HepG2 (cell line): ENCODE measurements around the gene ZIK1. TPM values are rescaled to one million over a fixed set of nuclear protein-coding genes. Genes with fewer than 3 reads are reported as not detected.

Experiments used
- ATF7-NPFF ChIP-seq: sonication (generic); formaldehyde crosslinking; IDR thresholded peaks from 2 replicates; pipeline ENCODE4 v1.8.1; 2023; ENCODE audit warnings: mild to moderate bottlenecking, low read depth, missing genetic modification reagents, moderate library complexity
- CBX1 ChIP-seq: IDR thresholded peaks from one replicate; pipeline ENCODE4 v1.6.1; 2016; ENCODE audit warnings: antibody characterized with exemption, low read depth
- CBX2 ChIP-seq, 2 experiments: fragments of 200-600 bp in 1 of 2; sonication (generic); formaldehyde crosslinking in 1 of 2; IDR thresholded peaks; 2 replicates each; pipeline versions ENCODE4 v1.7.0 to v1.8.1; 2018 to 2022; ENCODE audit warnings: low read depth in 2 of 2, low read length in 1 of 2, mild to moderate bottlenecking in 1 of 2, missing genetic modification reagents in 1 of 2
- MEIS1 ChIP-seq: sonication (generic); formaldehyde crosslinking; IDR thresholded peaks from 2 replicates; pipeline ENCODE4 v1.9.0; 2021; ENCODE audit warnings: mild to moderate bottlenecking, missing genetic modification reagents, moderate library complexity, borderline replicate concordance
- MTA1 ChIP-seq: sonication (generic); formaldehyde crosslinking; IDR thresholded peaks from 2 replicates; pipeline ENCODE4 v1.4.0; 2020; ENCODE audit warnings: missing genetic modification reagents, mild to moderate bottlenecking, borderline replicate concordance
- MXI1 ChIP-seq: IDR thresholded peaks from 3 replicates; pipeline ENCODE4 v1.6.1; 2012; ENCODE audit warnings: low read depth, low read length, inconsistent platforms, borderline replicate concordance
- PAX8 ChIP-seq: sonication (generic); formaldehyde crosslinking; IDR thresholded peaks from 2 replicates; pipeline ENCODE4 v1.8.0; 2022; ENCODE audit warnings: mild to moderate bottlenecking, missing genetic modification reagents, borderline replicate concordance
- POLR2A ChIP-seq, 2 experiments: IDR thresholded peaks; 2 replicates each; pipeline ENCODE4 v1.6.1; 2011; ENCODE audit warnings: low read depth in 2 of 2, low read length in 2 of 2, mild to moderate bottlenecking in 1 of 2, moderate library complexity in 1 of 2; ENCODE audit not compliant: insufficient read depth in 1 of 2
- SMAD9 ChIP-seq: sonication (generic); formaldehyde crosslinking; IDR thresholded peaks from 2 replicates; pipeline ENCODE4 v1.5.1; 2020; ENCODE audit warnings: mild to moderate bottlenecking, missing genetic modification reagents
- SP1 ChIP-seq, 2 experiments: fragments of 450-650 bp in 1 of 2; sonication (generic) in 1 of 2; formaldehyde crosslinking in 1 of 2; IDR thresholded peaks; 2 replicates each; pipeline versions ENCODE4 v1.4.0 to v1.6.1; 2016 to 2020; ENCODE audit warnings: missing genetic modification reagents in 1 of 2
- SRSF4 ChIP-seq: fragments of 200-400 bp; formaldehyde crosslinking; IDR thresholded peaks from one replicate; pipeline ENCODE4 v1.6.1; 2018; ENCODE audit warnings: mild to moderate bottlenecking, low read depth, low read length, moderate library complexity; ENCODE audit not compliant: poor library complexity, severe bottlenecking
- WIZ ChIP-seq: sonication (generic); formaldehyde crosslinking; IDR thresholded peaks from 2 replicates; pipeline ENCODE4 v1.5.1; 2020; ENCODE audit warnings: mild to moderate bottlenecking, missing genetic modification reagents
- ZBTB3 ChIP-seq: sonication (generic); formaldehyde crosslinking; IDR thresholded peaks from 2 replicates; pipeline ENCODE4 v1.4.0; 2020; ENCODE audit warnings: low read depth, mild to moderate bottlenecking, moderate library complexity, missing genetic modification reagents, borderline replicate concordance
- ZFY ChIP-seq: sonication (generic); formaldehyde crosslinking; IDR thresholded peaks from 2 replicates; pipeline ENCODE4 v1.4.0; 2020; ENCODE audit warnings: missing genetic modification reagents
- ZMYM4 ChIP-seq: sonication (generic); formaldehyde crosslinking; IDR thresholded peaks from 2 replicates; pipeline ENCODE4 v1.8.1; 2023; ENCODE audit warnings: mild to moderate bottlenecking, missing genetic modification reagents
- ZNF317 ChIP-seq: sonication (generic); formaldehyde crosslinking; IDR thresholded peaks from 2 replicates; pipeline ENCODE4 v1.5.0; 2020; ENCODE audit warnings: mild to moderate bottlenecking, missing genetic modification reagents
- ZSCAN22 ChIP-seq: sonication (generic); formaldehyde crosslinking; IDR thresholded peaks from 2 replicates; pipeline ENCODE4 v1.4.0; 2020; ENCODE audit warnings: mild to moderate bottlenecking, missing genetic modification reagents
- polyA plus RNA-seq, 8 experiments: library from polyadenylated mRNA; depleted of rRNA in 3 of 8; stranded (reverse) in 7 of 8; unstranded in 1 of 8; fragments of >200 nt; fragmentation: Illumina TruSeq in 4 of 8; extraction: Trizol in 4 of 8; gene quantifications; 2 replicates each; pipeline versions ENCODE4 v1.2.1 to v1.2.3, GENCODE V29; 2011 to 2016; ENCODE audit warnings: low read depth in 4 of 8, missing spikeins in 1 of 8, mixed read lengths in 1 of 8; ENCODE audit not compliant: insufficient read depth in 1 of 8
- total RNA-seq, 5 experiments: library from RNA; depleted of rRNA; stranded (reverse); fragments of >200 nt; fragmentation: Illumina TruSeq; extraction: Trizol; gene quantifications; 2 replicates each; pipeline ENCODE4 v1.2.3, GENCODE V29; 2016; ENCODE audit warnings: low read depth in 1 of 5
- TF ChIP-seq, protein P1 (sequence below): sonication (generic); formaldehyde crosslinking; IDR thresholded peaks from 2 replicates; pipeline ENCODE4 v1.4.0; 2020; ENCODE audit warnings: missing genetic modification reagents
- TF ChIP-seq, protein P2 (sequence below): sonication (generic); formaldehyde crosslinking; IDR thresholded peaks from 2 replicates; pipeline ENCODE4 v1.4.0; 2020; ENCODE audit warnings: mild to moderate bottlenecking, missing genetic modification reagents
- TF ChIP-seq, protein P3 (sequence below), 2 experiments: sonication (generic) in 1 of 2; formaldehyde crosslinking in 1 of 2; IDR thresholded peaks; 2 replicates each; pipeline versions ENCODE4 v1.6.1 to v1.9.0; 2014 to 2022; ENCODE audit warnings: antibody characterized with exemption in 1 of 2, borderline replicate concordance in 1 of 2, inconsistent platforms in 1 of 2, low read depth in 1 of 2, missing genetic modification reagents in 1 of 2

Gene ZIK1
- total and polyA plus RNA-seq, 2 of the 13 experiments (the other 11 are each of a cell fraction or from before 2014, with no cell fraction given) = 2.1 to 7.2 TPM

DNA sequence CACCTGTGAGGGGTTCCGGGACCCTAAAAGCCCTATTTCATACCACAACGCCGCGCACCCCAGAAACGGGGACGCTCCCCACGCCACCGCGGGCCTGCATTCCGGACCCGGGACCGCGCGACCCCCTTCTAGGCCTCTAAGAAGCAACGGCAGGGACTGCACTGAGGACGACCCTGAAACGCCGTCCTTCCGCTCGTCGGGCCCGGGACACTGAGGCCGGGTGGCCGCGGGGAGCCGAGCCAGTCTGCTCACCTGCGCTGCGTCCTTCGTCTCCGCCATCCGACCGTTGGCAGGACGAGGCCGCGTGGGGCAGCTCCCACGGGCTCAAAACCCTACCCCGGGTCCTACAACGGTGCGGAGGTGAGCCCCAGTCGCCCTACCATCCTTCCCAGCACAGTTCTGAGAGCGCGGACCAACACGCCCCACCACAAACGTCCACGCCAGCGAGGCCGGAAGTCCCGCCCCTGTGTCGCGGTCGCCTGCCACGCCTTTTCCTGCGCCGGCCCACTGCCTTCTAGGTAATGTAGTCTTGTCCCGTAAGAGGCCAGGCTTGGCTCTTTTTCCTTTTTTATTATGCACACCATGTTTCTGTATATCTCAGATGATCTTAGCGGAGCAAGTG, 24.4 kb upstream of the ZIK1 start, which contains the start of gene ZNF550 (continued):
- TF ChIP-seq WIZ = peak; percentile 40; the same call in 1 of the 2 replicates
- TF ChIP-seq, protein P1, sequence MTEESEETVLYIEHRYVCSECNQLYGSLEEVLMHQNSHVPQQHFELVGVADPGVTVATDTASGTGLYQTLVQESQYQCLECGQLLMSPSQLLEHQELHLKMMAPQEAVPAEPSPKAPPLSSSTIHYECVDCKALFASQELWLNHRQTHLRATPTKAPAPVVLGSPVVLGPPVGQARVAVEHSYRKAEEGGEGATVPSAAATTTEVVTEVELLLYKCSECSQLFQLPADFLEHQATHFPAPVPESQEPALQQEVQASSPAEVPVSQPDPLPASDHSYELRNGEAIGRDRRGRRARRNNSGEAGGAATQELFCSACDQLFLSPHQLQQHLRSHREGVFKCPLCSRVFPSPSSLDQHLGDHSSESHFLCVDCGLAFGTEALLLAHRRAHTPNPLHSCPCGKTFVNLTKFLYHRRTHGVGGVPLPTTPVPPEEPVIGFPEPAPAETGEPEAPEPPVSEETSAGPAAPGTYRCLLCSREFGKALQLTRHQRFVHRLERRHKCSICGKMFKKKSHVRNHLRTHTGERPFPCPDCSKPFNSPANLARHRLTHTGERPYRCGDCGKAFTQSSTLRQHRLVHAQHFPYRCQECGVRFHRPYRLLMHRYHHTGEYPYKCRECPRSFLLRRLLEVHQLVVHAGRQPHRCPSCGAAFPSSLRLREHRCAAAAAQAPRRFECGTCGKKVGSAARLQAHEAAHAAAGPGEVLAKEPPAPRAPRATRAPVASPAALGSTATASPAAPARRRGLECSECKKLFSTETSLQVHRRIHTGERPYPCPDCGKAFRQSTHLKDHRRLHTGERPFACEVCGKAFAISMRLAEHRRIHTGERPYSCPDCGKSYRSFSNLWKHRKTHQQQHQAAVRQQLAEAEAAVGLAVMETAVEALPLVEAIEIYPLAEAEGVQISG (CRISPR knock-in tag) = peak; percentile 82
- TF ChIP-seq, protein P2, sequence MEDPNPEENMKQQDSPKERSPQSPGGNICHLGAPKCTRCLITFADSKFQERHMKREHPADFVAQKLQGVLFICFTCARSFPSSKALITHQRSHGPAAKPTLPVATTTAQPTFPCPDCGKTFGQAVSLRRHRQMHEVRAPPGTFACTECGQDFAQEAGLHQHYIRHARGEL (CRISPR knock-in tag) = peak; percentile 47; the same call in 1 of the 2 replicates
- peak; percentile 68 to 91 for TF ChIP-seq POLR2A (IDR thresholded peaks at IDR 0.05; ENCODE audit: insufficient read depth in 1 of 2, low read depth in 2 of 2, low read length in 2 of 2)
- peak; percentile 43; the same call in 1 of the 2 replicates for TF ChIP-seq ZSCAN22 (CRISPR knock-in tag)
- TF ChIP-seq ZMYM4 (CRISPR knock-in tag) = peak; percentile 22; the same call in 1 of the 2 replicates
- TF ChIP-seq PAX8 (CRISPR knock-in tag) = peak; percentile 28; the same call in 1 of the 2 replicates
- TF ChIP-seq ATF7-NPFF (CRISPR knock-in tag) = 0 out of 2 replicates have a peak, but pooled peaks have one; percentile 56
- TF ChIP-seq, protein P3, sequence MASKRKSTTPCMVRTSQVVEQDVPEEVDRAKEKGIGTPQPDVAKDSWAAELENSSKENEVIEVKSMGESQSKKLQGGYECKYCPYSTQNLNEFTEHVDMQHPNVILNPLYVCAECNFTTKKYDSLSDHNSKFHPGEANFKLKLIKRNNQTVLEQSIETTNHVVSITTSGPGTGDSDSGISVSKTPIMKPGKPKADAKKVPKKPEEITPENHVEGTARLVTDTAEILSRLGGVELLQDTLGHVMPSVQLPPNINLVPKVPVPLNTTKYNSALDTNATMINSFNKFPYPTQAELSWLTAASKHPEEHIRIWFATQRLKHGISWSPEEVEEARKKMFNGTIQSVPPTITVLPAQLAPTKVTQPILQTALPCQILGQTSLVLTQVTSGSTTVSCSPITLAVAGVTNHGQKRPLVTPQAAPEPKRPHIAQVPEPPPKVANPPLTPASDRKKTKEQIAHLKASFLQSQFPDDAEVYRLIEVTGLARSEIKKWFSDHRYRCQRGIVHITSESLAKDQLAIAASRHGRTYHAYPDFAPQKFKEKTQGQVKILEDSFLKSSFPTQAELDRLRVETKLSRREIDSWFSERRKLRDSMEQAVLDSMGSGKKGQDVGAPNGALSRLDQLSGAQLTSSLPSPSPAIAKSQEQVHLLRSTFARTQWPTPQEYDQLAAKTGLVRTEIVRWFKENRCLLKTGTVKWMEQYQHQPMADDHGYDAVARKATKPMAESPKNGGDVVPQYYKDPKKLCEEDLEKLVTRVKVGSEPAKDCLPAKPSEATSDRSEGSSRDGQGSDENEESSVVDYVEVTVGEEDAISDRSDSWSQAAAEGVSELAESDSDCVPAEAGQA (IDR thresholded peaks at IDR 0.05; ENCODE audit: low read depth) = peak; percentile 92
- TF ChIP-seq, protein P3 (CRISPR knock-in tag; IDR thresholded peaks at IDR 0.05; ENCODE audit: borderline replicate concordance) = no peak
- peak; percentile 59; the same call in 1 of the 2 replicates for TF ChIP-seq ZBTB3 (CRISPR knock-in tag)
- peak; percentile 48; the same call in 1 of the 2 replicates for TF ChIP-seq ZNF317 (CRISPR knock-in tag)
- TF ChIP-seq MXI1 = peak; percentile 75; the same call in 2 of the 3 replicates
- no peak for TF ChIP-seq SP1 (IDR thresholded peaks at IDR 0.05)
- peak; percentile 96 for TF ChIP-seq SP1 (CRISPR knock-in tag; IDR thresholded peaks at IDR 0.05)
- peak; percentile 30 for TF ChIP-seq CBX1
- TF ChIP-seq ZFY (CRISPR knock-in tag) = peak; percentile 83
- TF ChIP-seq SMAD9 = no peak
- TF ChIP-seq CBX2 (IDR thresholded peaks at IDR 0.05; ENCODE audit: low read depth, low read length) = no peak
- no peak for TF ChIP-seq CBX2 (CRISPR knock-in tag; IDR thresholded peaks at IDR 0.05; ENCODE audit: low read depth)
- TF ChIP-seq MEIS1 (CRISPR knock-in tag) = 0 out of 2 replicates have a peak, but pooled peaks have one; percentile 47
- TF ChIP-seq SRSF4 = no peak
- no peak for TF ChIP-seq MTA1 (CRISPR knock-in tag)
